ENCODE measurements around the gene COL16A1.

Gene COL16A1

DNA sequence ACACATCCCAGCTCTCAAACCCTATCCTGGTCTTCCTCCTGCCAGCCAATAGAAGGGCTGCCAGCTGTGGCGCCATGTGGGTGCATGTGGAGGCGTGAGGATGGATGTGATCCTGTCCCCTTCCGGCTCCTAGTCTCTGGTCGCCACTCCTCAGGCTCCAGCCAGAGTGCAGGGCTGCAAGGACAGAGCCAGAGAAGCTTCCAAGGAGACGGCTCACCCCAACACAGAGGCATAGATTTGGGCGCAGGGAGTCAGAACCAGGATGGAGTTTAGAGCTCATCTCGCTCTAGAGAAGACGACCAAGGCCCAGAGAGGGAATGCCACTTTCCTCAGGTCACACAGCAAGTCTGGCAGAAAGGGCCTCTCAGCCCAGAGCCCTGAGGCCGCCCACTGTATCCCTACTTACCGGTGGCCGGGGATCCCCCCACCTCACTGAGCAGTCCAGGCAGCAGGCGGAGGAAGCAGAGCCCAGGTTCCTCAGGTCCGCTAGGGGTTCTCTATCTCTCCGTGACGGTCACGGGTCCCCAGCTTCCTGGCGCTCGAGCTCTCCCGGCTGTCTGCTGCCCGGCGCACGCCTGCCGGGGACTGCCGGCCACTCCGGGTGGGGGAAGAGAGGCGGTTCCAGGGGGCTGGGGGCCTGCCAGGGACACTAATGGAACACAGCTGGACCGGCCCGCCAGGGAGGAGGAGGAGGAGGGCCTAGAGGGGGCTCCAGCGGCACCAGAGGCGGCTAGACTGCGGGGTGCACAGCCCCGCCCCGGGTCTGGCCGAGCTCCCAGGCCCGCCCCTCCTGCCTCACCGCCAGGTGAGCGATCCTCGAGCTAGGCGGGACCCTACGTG, at the start of gene COL16A1:
COL16A1 (minus strand) TSS at position 587 of the 840 bp plus-strand sequence. CDS start 1,824 bp downstream, outside the sequence.
- peaks cover 70% of the 10 kb centered on the region for H3K27me3 Mint-ChIP-seq
- intact Hi-C loops (cut with micrococcal nuclease), result no loop called here
- no peaks in the 10 kb centered on the region for H3K9me3 Mint-ChIP-seq
- H3K27ac Mint-ChIP-seq, result no peak within 1 kb of the TSS
- H3K4me1 Mint-ChIP-seq (ENCODE audit: low read depth), result peaks cover 26% of the 10 kb centered on the region
- H3K4me3 Mint-ChIP-seq, result no peak within 1 kb of the TSS
- H3K36me3 Mint-ChIP-seq (ENCODE audit: low read depth), result no peaks in the 10 kb centered on the region

DNA sequence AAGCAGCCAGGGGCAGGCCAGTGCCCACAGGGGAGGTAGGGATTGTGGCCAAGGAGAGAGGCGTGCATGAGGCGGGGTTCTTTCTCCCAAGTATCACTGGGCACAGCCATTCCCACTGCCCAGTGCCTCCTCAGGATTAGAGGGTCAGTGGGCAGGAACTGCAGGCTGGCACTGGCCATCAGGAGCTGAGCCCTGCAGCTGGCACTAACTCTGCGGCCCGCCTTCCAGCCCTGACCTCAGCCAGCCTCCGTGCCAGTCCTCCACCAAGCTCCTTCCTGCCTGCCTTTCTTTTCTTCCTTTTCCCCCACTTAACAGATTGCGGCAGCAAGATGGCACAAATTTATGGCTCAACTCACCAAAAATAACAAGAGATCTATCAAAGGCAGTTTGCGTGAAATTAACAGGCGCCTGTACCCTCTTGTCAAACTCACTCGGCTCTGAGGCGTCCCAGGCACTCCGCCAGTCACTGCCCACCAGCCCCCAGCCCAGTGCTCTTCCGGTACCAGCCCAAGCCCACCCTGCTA, 49.2 kb upstream of the COL16A1 start:
- H3K27ac Mint-ChIP-seq, result no peak overlapping the region
- H3K4me3 Mint-ChIP-seq, result no peak overlapping the region
- peaks cover 51% of the 10 kb centered on the region for H3K27me3 Mint-ChIP-seq
- no peaks in the 10 kb centered on the region for H3K36me3 Mint-ChIP-seq (ENCODE audit: low read depth)
- no peaks in the 10 kb centered on the region for H3K9me3 Mint-ChIP-seq
- H3K4me1 Mint-ChIP-seq (ENCODE audit: low read depth), result peaks cover 6% of the 10 kb centered on the region
- intact Hi-C loops (cut with micrococcal nuclease), result no loop called here

DNA sequence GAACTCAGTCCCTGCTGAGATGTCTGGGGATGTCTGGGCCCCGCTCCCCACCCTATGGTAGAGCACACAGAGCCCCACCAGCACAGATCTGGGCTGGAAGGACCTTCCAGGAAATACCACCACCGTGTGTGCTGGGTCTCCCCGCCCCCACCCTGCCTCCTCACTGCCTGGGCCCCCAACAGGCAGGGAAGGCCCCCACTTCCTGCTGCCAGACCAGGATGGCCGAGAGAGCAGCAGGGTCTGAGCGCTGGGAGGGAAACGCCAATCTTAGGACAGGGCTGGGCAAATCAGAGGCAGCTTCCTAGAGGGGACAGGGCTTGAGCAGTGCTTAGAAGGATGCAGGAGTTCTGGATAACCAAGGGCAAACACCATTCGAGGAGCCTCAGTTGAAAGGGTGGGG, 48.4 kb upstream of the COL16A1 start:
- intact Hi-C loops (cut with micrococcal nuclease), result no loop called here
- no peaks in the 10 kb centered on the region for H3K9me3 Mint-ChIP-seq
- H3K27ac Mint-ChIP-seq, result no peak overlapping the region
- no peak overlapping the region for H3K4me3 Mint-ChIP-seq
- no peaks in the 10 kb centered on the region for H3K36me3 Mint-ChIP-seq (ENCODE audit: low read depth)
- H3K4me1 Mint-ChIP-seq (ENCODE audit: low read depth), result peaks cover 6% of the 10 kb centered on the region
- H3K27me3 Mint-ChIP-seq, result peaks cover 52% of the 10 kb centered on the region

DNA sequence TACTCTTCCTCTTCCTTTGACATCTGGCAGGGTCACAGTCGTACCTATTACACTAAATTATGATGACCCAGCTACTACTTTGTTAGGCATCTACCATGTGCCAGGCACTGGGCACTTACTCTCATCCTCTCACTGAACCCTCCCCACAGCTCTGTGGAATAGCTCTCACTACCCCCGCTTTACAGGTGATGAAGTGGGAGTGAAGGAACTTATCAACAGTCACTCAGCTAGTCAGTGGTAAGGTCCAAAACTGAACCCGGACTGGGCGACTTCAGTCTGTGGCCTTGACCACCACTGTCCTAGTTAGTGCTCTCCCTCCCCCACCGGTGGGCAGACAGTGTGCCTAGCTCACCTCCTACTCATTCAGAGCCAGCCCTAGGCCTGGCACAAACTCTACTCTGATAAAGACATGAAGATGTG, 48.0 kb upstream of the COL16A1 start:
- H3K4me1 Mint-ChIP-seq (ENCODE audit: low read depth), result peaks cover 8% of the 10 kb centered on the region
- no peak overlapping the region for H3K27ac Mint-ChIP-seq
- no peaks in the 10 kb centered on the region for H3K36me3 Mint-ChIP-seq (ENCODE audit: low read depth)
- H3K4me3 Mint-ChIP-seq, result no peak overlapping the region
- no peaks in the 10 kb centered on the region for H3K9me3 Mint-ChIP-seq
- peaks cover 57% of the 10 kb centered on the region for H3K27me3 Mint-ChIP-seq
- intact Hi-C loops (cut with micrococcal nuclease), result no loop called here

DNA sequence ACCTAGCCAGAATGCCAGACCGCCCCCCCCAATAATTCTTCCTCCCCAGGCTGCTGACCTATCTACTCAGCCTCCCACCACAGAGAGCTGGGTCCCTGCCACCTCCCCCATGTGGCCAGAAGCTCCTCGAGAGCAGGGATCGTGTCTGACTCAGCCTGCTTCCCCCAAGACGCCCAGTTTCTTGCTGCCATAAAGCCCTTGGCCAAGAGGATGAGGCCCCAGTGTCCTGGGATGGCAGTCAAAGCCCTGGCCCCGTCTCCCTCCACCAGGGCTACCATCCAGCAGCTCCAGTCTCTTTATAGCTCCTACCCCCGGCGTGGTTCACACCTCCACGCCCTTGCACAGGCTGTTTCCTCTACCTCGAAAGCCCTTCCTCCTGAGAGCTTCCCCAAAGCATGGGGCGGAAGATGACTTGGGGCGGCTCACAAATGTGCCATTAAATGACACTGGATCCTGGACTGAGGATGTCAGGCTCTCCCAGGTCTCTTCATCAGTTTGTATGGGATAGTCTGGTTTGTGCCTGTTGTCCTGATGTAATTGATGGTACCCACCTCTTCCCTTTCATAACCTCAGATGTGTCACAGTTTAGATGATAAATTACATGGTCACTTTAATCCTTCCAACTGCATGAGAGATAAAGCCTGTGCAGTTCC, 47.2 kb upstream of the COL16A1 start:
- H3K27ac Mint-ChIP-seq, result no peak overlapping the region
- H3K9me3 Mint-ChIP-seq, result no peaks in the 10 kb centered on the region
- intact Hi-C loops (cut with micrococcal nuclease), result no loop called here
- no peaks in the 10 kb centered on the region for H3K36me3 Mint-ChIP-seq (ENCODE audit: low read depth)
- peaks cover 11% of the 10 kb centered on the region for H3K4me1 Mint-ChIP-seq (ENCODE audit: low read depth)
- H3K27me3 Mint-ChIP-seq, result peaks cover 63% of the 10 kb centered on the region
- no peak overlapping the region for H3K4me3 Mint-ChIP-seq

DNA sequence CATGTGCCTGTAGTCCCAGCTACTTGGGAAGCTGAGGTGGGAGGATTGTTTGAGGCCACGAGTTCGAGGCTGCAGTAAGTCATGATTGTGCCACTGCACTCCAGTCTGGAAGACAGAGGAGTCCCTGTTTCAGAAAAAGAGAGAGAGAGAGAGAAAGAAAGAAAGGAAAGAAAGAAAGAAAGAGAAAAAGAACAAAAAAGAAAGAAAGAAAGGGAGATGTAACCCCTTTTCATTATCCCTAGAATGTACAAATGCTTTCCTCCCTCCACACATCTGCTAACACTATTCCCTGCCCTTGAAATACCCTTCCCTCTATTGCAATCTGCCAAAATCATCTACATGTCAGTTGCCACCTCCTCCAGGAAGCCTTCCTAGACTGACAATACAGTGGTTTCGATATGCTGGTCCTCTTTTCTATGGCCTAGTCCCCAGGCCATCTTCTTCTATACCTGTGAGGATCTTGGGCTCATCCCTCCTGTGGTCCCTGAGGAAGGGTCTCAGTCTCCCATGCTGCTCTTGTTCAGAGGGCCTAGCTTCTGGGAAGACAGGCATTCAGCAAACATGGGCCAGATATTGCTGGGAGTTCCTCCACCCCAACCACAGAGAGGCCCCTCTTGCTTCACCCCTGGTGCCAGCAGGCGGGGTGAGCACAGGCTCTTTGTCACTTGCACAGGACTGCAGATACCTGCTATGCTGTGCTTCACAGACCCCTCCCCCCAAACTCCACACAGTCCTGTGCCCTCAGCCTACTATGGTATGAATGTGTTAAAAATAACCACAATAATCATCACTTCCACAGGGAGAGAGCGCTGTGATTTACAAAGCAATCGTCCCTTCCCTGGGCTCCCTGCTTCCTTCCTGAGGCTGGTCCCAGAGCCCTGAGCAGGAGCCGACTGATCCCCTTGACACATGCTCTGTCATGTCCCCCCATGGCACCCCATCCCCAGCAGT, 46.2 kb upstream of the COL16A1 start:
- Mint-ChIP-seq H3K4me1 (ENCODE audit: low read depth) (peaks cover 11% of the 10 kb centered on the region), H3K9me3 (no peaks in the 10 kb centered on the region), H3K36me3 (ENCODE audit: low read depth) (no peaks in the 10 kb centered on the region), H3K4me3 (no peak overlapping the region), H3K27me3 (peaks cover 63% of the 10 kb centered on the region), H3K27ac (no peak overlapping the region)
- intact Hi-C loops (cut with micrococcal nuclease), result no loop called here

DNA sequence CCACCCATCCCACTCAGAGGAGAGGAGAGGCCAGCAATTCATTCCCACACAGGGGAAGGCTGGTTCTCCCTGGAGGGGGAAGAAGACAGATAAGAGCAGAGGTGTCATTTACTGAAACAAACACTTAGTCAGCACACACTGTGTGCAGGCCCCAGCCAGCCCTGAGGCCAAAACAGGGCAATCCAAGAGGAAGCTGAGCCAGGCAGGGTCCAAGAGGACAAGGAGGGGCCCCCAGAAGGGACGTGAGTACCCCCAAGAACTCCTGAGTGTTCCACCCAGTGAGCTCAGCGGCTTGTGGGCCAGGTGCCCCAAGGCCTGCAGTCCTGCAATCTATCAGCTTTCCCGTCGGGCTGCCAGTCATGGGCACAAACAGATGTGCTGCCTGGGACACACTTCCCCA, 44.5 kb upstream of the COL16A1 start:
- Mint-ChIP-seq H3K4me3 (no peak overlapping the region), H3K4me1 (ENCODE audit: low read depth) (peaks cover 11% of the 10 kb centered on the region), H3K9me3 (no peaks in the 10 kb centered on the region), H3K36me3 (ENCODE audit: low read depth) (no peaks in the 10 kb centered on the region), H3K27ac (no peak overlapping the region), H3K27me3 (peaks cover 56% of the 10 kb centered on the region)
- intact Hi-C loops (cut with micrococcal nuclease), result no loop called here

DNA sequence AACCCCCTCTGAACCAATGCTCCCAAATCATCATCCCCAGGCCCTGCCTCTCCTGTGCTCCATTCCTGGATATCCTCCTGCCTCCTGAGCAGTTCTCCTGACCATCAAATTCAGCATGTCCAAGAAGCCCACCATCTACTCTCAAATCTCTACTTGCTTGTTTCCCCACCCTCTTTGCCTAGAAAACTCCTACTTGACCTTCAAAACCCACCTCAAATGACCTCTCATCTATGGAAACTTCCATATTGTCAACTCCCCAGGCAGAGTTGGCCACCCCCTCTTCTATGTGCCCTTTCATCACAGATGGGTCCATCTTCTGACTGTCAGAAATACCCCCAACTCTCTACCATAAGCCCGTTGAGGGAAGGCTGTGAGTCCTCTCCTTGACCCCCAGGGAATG, 43.5 kb upstream of the COL16A1 start:
- Mint-ChIP-seq H3K9me3 (no peaks in the 10 kb centered on the region), H3K4me1 (ENCODE audit: low read depth) (peaks cover 11% of the 10 kb centered on the region), H3K27ac (no peak overlapping the region), H3K27me3 (peaks cover 45% of the 10 kb centered on the region), H3K36me3 (ENCODE audit: low read depth) (no peaks in the 10 kb centered on the region), H3K4me3 (no peak overlapping the region)
- intact Hi-C loops (cut with micrococcal nuclease), result no loop called here

DNA sequence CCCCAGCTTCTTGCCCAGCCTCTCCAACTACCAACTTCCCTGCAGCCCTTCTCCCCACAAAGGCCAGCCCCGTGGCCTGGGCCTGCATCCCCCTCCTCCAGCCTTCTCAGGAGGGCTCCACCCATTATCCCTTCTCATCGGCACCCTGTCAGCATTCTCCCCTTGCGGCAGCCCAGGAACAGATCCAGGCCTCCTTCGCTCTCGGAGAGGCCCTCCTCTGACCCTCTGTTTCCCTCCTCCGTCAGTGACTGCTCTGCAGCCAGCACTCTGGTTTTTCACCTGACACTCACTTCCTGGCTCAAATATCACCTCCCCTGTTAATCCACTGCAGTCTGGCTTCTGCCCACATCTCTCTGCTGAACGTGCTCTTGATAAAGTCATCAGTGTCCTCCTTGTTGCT, 42.9 kb upstream of the COL16A1 start:
- no peaks in the 10 kb centered on the region for H3K36me3 Mint-ChIP-seq (ENCODE audit: low read depth)
- no peaks in the 10 kb centered on the region for H3K9me3 Mint-ChIP-seq
- intact Hi-C loops (cut with micrococcal nuclease), result no loop called here
- H3K27ac Mint-ChIP-seq, result no peak overlapping the region
- peaks cover 39% of the 10 kb centered on the region for H3K27me3 Mint-ChIP-seq
- peaks cover 11% of the 10 kb centered on the region for H3K4me1 Mint-ChIP-seq (ENCODE audit: low read depth)
- H3K4me3 Mint-ChIP-seq, result no peak overlapping the region

DNA sequence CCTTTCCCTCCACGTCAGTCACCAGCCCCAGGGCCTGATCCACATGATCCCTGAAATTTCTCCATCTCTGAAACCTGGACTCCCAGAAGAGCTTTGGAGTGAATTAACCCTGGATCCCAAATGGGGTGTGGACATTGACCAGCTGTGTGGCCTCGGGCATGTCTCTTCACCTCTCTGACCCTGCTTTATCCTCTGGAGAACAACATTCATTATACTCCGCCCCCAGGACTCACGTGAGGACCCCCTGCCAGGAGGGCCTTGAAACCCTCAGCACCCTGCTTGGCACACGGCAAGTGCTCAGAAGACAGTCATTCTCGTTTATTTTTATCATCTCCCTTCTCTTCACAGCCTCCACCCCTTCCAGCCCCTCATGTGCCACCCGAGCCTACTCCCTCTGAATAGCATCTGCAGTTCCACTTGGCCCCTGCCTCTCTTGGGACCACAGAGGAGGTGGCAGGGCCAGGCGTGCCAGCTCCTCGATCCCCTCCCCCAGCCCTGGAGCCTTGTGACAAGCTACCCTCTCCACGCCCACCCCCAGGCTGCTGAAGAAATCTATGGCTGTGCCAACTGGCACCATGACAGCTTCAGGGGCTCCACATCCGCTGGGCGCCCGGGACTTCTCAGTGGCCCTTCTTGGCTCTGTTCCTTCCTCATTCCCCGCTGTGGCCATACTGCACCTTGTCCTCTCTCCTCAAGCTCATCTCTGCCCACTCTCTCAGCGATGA, 42.3 kb upstream of the COL16A1 start:
- peaks cover 38% of the 10 kb centered on the region for H3K27me3 Mint-ChIP-seq
- H3K36me3 Mint-ChIP-seq (ENCODE audit: low read depth), result no peaks in the 10 kb centered on the region
- intact Hi-C loops (cut with micrococcal nuclease), result no loop called here
- H3K4me3 Mint-ChIP-seq, result no peak overlapping the region
- no peak overlapping the region for H3K27ac Mint-ChIP-seq
- H3K9me3 Mint-ChIP-seq, result no peaks in the 10 kb centered on the region
- peaks cover 11% of the 10 kb centered on the region for H3K4me1 Mint-ChIP-seq (ENCODE audit: low read depth)

DNA sequence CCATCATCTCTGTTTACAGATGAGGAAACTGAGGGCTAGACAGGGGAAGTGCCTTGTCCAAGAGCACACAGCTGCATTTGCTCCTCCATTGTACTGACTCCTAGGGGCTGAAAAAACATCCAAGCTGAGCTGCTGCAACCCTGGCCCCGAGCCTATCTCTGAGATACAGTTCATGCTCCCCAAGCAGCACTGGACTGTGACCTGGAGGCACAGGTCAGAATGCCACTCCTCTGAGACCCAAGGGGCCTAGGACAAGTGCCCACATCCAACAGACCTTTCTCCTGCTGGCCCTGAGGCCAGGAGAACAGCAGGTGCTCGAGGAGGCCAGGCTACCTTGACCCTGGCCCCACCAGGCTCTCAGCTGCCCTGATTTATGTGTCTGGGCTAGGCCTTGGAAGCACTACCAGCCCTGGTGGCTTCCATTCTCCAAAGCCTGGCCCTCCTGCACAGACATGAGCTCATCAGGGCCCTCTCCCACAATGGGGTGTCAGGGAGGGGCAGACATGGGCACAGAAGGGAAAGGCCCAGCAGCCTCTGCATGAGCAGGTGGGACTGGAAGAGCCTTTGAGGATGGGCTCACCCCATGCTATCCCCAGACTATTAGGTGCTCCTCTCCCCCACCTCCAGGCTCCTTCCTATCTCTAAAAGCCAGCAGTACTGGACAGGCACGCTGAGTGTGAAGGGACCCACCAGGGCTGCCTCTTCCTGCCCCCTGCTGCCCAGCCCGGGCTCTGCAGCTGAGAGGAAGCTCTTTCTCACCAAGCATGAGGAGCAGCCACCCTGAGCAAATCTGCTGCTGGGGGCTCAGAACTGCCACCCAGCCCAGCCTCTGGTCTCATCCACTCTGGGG, 41.5 kb upstream of the COL16A1 start:
- peaks cover 32% of the 10 kb centered on the region for H3K27me3 Mint-ChIP-seq
- H3K27ac Mint-ChIP-seq, result no peak overlapping the region
- peaks cover 5% of the 10 kb centered on the region for H3K4me1 Mint-ChIP-seq (ENCODE audit: low read depth)
- H3K9me3 Mint-ChIP-seq, result no peaks in the 10 kb centered on the region
- no peak overlapping the region for H3K4me3 Mint-ChIP-seq
- H3K36me3 Mint-ChIP-seq (ENCODE audit: low read depth), result no peaks in the 10 kb centered on the region
- intact Hi-C loops (cut with micrococcal nuclease), result no loop called here

DNA sequence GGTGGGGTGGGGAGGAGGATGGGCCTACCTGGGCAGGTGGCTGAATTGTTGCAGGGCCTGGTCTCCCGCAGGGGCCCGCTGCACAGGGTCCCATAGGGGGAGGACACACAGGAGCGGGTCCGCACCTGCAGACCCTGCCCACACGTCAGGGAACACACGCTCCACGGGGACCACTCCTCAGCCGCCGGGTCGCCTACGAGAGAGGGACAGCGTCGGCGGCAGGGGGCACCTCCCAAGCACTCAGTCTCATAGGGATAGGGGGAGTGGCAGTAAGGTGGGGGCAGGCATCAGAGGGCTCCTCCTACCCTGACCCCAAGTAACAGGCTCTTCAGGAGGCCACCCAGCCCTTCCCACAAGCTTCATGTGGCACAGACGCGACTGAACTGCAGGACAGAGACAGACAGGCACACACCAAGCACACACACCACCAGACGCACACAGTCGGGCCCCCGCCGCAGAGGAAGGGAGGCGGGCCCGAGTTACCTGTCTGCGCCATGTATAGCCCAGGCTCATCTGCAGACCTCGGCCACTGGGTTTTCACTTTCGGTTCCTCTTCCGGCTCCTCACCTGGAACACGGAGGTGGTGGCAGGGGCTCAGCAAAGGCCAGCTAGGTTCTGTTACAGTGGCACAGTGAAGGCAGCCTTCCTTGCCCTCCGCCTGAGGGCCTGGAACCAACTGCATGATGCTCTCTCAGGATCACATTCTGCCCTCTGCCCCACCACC, 40.5 kb upstream of the COL16A1 start:
- Mint-ChIP-seq H3K4me1 (ENCODE audit: low read depth) (peaks cover 9% of the 10 kb centered on the region), H3K36me3 (ENCODE audit: low read depth) (no peaks in the 10 kb centered on the region), H3K4me3 (no peak overlapping the region), H3K27ac (no peak overlapping the region), H3K27me3 (peaks cover 32% of the 10 kb centered on the region), H3K9me3 (no peaks in the 10 kb centered on the region)
- intact Hi-C loops (cut with micrococcal nuclease), result no loop called here
